Suprapubic skin (tissue), 4 donors: ENCODE data around the gene ATXN1.

Experiments used
- CTCF ChIP-seq, 2 donors: fragments of 200-600 bp in 1 of 2; fragments of 450-650 bp in 1 of 2; sonication (generic) in 1 of 2; IDR thresholded peaks; one replicate each; pipeline ENCODE4 v1.5.1; 2016 to 2019; ENCODE audit warnings: antibody characterized with exemption in 2 of 2, mild to moderate bottlenecking in 1 of 2, moderate library complexity in 1 of 2
- EP300 ChIP-seq: sonication (generic); formaldehyde crosslinking; IDR thresholded peaks from one replicate; pipeline ENCODE4 v1.6.1; 2017; ENCODE audit warnings: antibody characterized with exemption
- POLR2AphosphoS5 ChIP-seq, 3 donors: sonication (generic); formaldehyde crosslinking; IDR thresholded peaks; one replicate each; pipeline ENCODE4 v1.6.1; 2017; ENCODE audit warnings: antibody characterized with exemption in 3 of 3

GRCh38 chr6:16783952-16784565 lies 22.8 kb upstream of the ATXN1 start:
- TF ChIP-seq CTCF (IDR thresholded peaks at IDR 0.05) (no peak), EP300 (no peak), POLR2AphosphoS5 (IDR thresholded peaks at IDR 0.05) (no peak)
